Measurements from ENCODE around the gene ZNF81. TPM values are rescaled to one million over a fixed set of nuclear protein-coding genes. Genes with fewer than 3 reads are reported as not detected.
"Not testable (repeated sequence)": the region's sequence is repeated elsewhere in the genome, so short reads cannot be mapped to it uniquely, and the experiment has no call there.

ZNF81 gene
- total RNA-seq, 1 experiment from 2014 or later: 3.6 TPM

GRCh38 chrX:47843363-47843762 is 6.7 kb downstream of the ZNF81 start:
- DNase-seq (ENCODE audit: low read depth): no peak

GRCh38 chrX:47844117-47844516 is 7.4 kb downstream of the ZNF81 start:
- DNase-seq (ENCODE audit: low read depth): no peak

GRCh38 chrX:47846040-47846439 is 9.3 kb downstream of the ZNF81 start:
- DNase-seq (ENCODE audit: low read depth): no peak

- DNase-seq (ENCODE audit: low read depth): no peak
Observed at GRCh38 chrX:47849778-47850177, 13.1 kb downstream of the ZNF81 start.

- not testable (repeated sequence) for DNase-seq (ENCODE audit: low read depth)
Observed at GRCh38 chrX:47850389-47850788, 13.7 kb downstream of the ZNF81 start.

GRCh38 chrX:47850901-47851300 is 14.2 kb downstream of the ZNF81 start:
- no peak for DNase-seq (ENCODE audit: low read depth)

GRCh38 chrX:47854474-47854873 is 17.8 kb downstream of the ZNF81 start:
- DNase-seq (ENCODE audit: low read depth): no peak

GRCh38 chrX:47859686-47860085 is 23.0 kb downstream of the ZNF81 start:
- no peak for DNase-seq (ENCODE audit: low read depth)

GRCh38 chrX:47862680-47863079 is 26.0 kb downstream of the ZNF81 start:
- DNase-seq (ENCODE audit: low read depth): no peak

GRCh38 chrX:47863187-47863586 is 26.5 kb downstream of the ZNF81 start:
- DNase-seq (ENCODE audit: low read depth): no peak

GRCh38 chrX:47864300-47864699 is 27.6 kb downstream of the ZNF81 start:
- no peak for DNase-seq (ENCODE audit: low read depth)

GRCh38 chrX:47864785-47865184 is 28.1 kb downstream of the ZNF81 start:
- no peak for DNase-seq (ENCODE audit: low read depth)

- no peak for DNase-seq (ENCODE audit: low read depth)
Observed at GRCh38 chrX:47873123-47873522, 36.4 kb downstream of the ZNF81 start.

GRCh38 chrX:47877327-47877726 is 40.6 kb downstream of the ZNF81 start:
- DNase-seq (ENCODE audit: low read depth): peak; percentile 39

GRCh38 chrX:47878198-47878597 is 41.5 kb downstream of the ZNF81 start:
- no peak for DNase-seq (ENCODE audit: low read depth)

- DNase-seq (ENCODE audit: low read depth): no peak
Observed at GRCh38 chrX:47879463-47879862, 42.8 kb downstream of the ZNF81 start.

- DNase-seq (ENCODE audit: low read depth): no peak
Observed at GRCh38 chrX:47880927-47881326, 44.2 kb downstream of the ZNF81 start.

GRCh38 chrX:47885501-47885900 is 48.8 kb downstream of the ZNF81 start:
- no peak for DNase-seq (ENCODE audit: low read depth)

- DNase-seq (ENCODE audit: low read depth): no peak
Observed at GRCh38 chrX:47898024-47898423, 61.3 kb downstream of the ZNF81 start.

- DNase-seq (ENCODE audit: low read depth): no peak
Observed at GRCh38 chrX:47900833-47901232, 64.1 kb downstream of the ZNF81 start.

GRCh38 chrX:47902161-47902560 is 65.5 kb downstream of the ZNF81 start:
- DNase-seq (ENCODE audit: low read depth): no peak

- DNase-seq (ENCODE audit: low read depth): no peak
Observed at GRCh38 chrX:47915886-47916493, 79.3 kb downstream of the ZNF81 start.

GRCh38 chrX:47918274-47918673 is 81.6 kb downstream of the ZNF81 start:
- no peak for DNase-seq (ENCODE audit: low read depth)

- no peak for DNase-seq (ENCODE audit: low read depth)
Observed at GRCh38 chrX:47927212-47927611, 90.5 kb downstream of the ZNF81 start.
